H1 (cell line): ENCODE measurements around the gene DYRK1A.

Experiments
- ASH2L ChIP-seq: fragments of 200-600, 300-600 bp; sonication (generic); IDR thresholded peaks from one replicate; pipeline ENCODE4 v1.7.1; 2017; ENCODE audit warnings: low read length
- CTCF ChIP-seq, 3 experiments: IDR thresholded peaks; 1 replicate in 2 of 3; 2 replicates in 1 of 3; pipeline versions ENCODE4 v1.5.1 to v1.6.1; 2011; ENCODE audit warnings: low read length in 3 of 3, mild to moderate bottlenecking in 3 of 3, inconsistent platforms in 2 of 3, low read depth in 1 of 3, moderate library complexity in 1 of 3; ENCODE audit not compliant: insufficient read depth in 1 of 3; ENCODE audit errors: control extremely low read depth in 1 of 3
- EZH2 ChIP-seq: fragments of 200-600 bp; sonication (generic); IDR thresholded peaks from 2 replicates; pipeline ENCODE4 v1.7.1; 2012; ENCODE audit warnings: low read depth, mild to moderate bottlenecking, moderate library complexity, low read length, inconsistent platforms; ENCODE audit not compliant: severe bottlenecking
- SUZ12 ChIP-seq: fragments of 200-600 bp; sonication (generic); IDR thresholded peaks from 2 replicates; pipeline ENCODE4 v1.6.1; 2012; ENCODE audit warnings: mild to moderate bottlenecking, inconsistent platforms, low read length, moderate library complexity, mixed read lengths

DNA sequence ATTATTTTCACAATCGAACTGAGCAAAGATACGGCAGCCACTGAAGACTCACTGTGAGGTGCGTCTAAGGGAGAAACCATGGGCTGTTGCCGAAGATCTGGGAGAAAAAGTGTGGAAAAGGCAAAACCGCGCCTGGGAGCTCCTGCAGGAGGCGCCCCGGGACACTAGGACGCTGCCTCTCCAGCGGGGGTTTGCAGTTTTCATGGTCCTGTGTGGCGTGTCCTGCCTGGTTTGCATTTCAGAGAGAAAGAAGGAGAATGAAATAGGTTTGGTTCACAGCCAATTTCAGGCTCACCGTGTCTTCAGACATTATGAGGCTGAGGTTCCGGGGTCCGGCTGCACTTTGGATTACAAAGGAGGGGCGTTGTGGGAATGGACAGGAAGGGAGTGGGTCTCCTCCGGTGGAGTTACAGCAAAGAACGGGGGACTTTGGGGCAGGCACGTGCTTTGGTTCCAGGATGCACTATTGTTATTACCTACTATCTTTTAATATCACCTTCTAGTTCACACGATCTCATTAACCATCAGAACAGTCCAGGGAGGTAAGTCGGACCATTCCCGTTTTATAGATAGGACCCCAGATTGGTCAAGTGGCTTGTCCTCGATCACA is 179.8 kb downstream of the DYRK1A start:
- TF ChIP-seq CTCF (IDR thresholded peaks at IDR 0.05; ENCODE audit: control extremely low read depth in 1 of 3, insufficient read depth in 1 of 3, low read depth in 1 of 3, low read length in 3 of 3) (peak; percentile 34 to 41 (median 37)), EZH2 (no peak), ASH2L (no peak), SUZ12 (no peak)
